DOHH2 (cell line): Measurements from ENCODE around the gene OR5B2.

Source experiments
- H3F3A ChIP-seq: fragments of 200-600 bp; sonication (generic), shearing (Covaris generic); 2 replicates; pipeline ENCODE4 v1.6.0; 2016; ENCODE audit warnings: antibody characterized with exemption, mild to moderate bottlenecking; ENCODE audit not compliant: control insufficient read depth, insufficient read depth
- H3K27ac ChIP-seq: fragments of 200-600 bp; sonication (generic); 2 replicates; pipeline ENCODE4 v1.5.1; 2014; ENCODE audit warnings: low read depth, mild to moderate bottlenecking, low read length, moderate library complexity
- H3K27me3 ChIP-seq: fragments of 200-600 bp; sonication (generic); 2 replicates; pipeline ENCODE4 v1.6.1; 2014; ENCODE audit warnings: mild to moderate bottlenecking, low read length, mixed read lengths; ENCODE audit not compliant: control insufficient read depth
- H3K36me3 ChIP-seq: fragments of 200-600 bp; sonication (generic); 2 replicates; pipeline ENCODE4 v1.6.1; 2014; ENCODE audit warnings: mild to moderate bottlenecking, low read length, moderate library complexity, mixed read lengths; ENCODE audit not compliant: control insufficient read depth
- H3K4me1 ChIP-seq: fragments of 200-600 bp; sonication (generic); 2 replicates; pipeline ENCODE4 v1.6.1; 2014; ENCODE audit warnings: mild to moderate bottlenecking, low read length, mixed read lengths; ENCODE audit not compliant: control insufficient read depth
- H3K4me2 ChIP-seq: fragments of 200-600 bp; sonication (generic); 2 replicates; pipeline ENCODE4 v1.6.0; 2014; ENCODE audit warnings: mild to moderate bottlenecking, low read length, moderate library complexity
- H3K4me3 ChIP-seq: fragments of 200-600 bp; sonication (generic); 2 replicates; pipeline ENCODE4 v1.5.1; 2014; ENCODE audit warnings: mild to moderate bottlenecking, low read length, mixed read lengths
- H3K79me2 ChIP-seq: fragments of 200-600 bp; sonication (generic); 2 replicates; pipeline ENCODE4 v1.6.1; 2014; ENCODE audit warnings: mild to moderate bottlenecking, low read length, mixed read lengths; ENCODE audit not compliant: control insufficient read depth
- H3K9me2 ChIP-seq: fragments of 200-600 bp; sonication (generic); replicated peaks from 2 replicates; pipeline ENCODE4 v1.6.1; 2014; ENCODE audit warnings: mild to moderate bottlenecking, low read length, mixed read lengths; ENCODE audit not compliant: control insufficient read depth
- H3K9me3 ChIP-seq: fragments of 200-600 bp; sonication (generic); 2 replicates; pipeline ENCODE4 v1.6.1; 2014; ENCODE audit warnings: antibody characterized with exemption, low read length, mixed read lengths; ENCODE audit not compliant: control insufficient read depth, insufficient read depth
- H4K20me1 ChIP-seq: fragments of 200-600 bp; sonication (generic); 2 replicates; pipeline ENCODE4 v1.6.0; 2014; ENCODE audit warnings: low read depth, mild to moderate bottlenecking, antibody characterized with exemption, low read length, moderate library complexity; ENCODE audit not compliant: control insufficient read depth, insufficient read depth
- EZH2phosphoT487 ChIP-seq: fragments of 200-600 bp; sonication (generic); IDR thresholded peaks from 2 replicates; pipeline ENCODE4 v1.6.1; 2017; ENCODE audit warnings: borderline replicate concordance, mild to moderate bottlenecking, antibody characterized with exemption, low read length, moderate library complexity, mixed read lengths
- TF ChIP-seq, protein P1 (sequence below): fragments of 200-600 bp; sonication (generic); IDR thresholded peaks from one replicate; pipeline ENCODE4 v1.5.1; 2014; ENCODE audit warnings: antibody characterized with exemption, mild to moderate bottlenecking, low read depth, low read length; ENCODE audit not compliant: poor library complexity, severe bottlenecking

The OR5B2 gene

GRCh38 chr11:58392746-58393145 is 35.2 kb downstream of the OR5B2 start:
- Histone ChIP-seq H3K9me3 (no peaks in the 10 kb centered on the region), H3K27me3 (no peaks in the 10 kb centered on the region), H3K4me3 (no peak overlapping the region), H4K20me1 (no peaks in the 10 kb centered on the region), H3K4me1 (no peaks in the 10 kb centered on the region), H3K9me2 (no peaks in the 10 kb centered on the region), H3F3A (no peaks in the 10 kb centered on the region), H3K4me2 (no peak overlapping the region), H3K36me3 (no peaks in the 10 kb centered on the region), H3K27ac (no peak overlapping the region), H3K79me2 (no peaks in the 10 kb centered on the region)
- no peak for TF ChIP-seq EZH2phosphoT487
- TF ChIP-seq, protein P1, sequence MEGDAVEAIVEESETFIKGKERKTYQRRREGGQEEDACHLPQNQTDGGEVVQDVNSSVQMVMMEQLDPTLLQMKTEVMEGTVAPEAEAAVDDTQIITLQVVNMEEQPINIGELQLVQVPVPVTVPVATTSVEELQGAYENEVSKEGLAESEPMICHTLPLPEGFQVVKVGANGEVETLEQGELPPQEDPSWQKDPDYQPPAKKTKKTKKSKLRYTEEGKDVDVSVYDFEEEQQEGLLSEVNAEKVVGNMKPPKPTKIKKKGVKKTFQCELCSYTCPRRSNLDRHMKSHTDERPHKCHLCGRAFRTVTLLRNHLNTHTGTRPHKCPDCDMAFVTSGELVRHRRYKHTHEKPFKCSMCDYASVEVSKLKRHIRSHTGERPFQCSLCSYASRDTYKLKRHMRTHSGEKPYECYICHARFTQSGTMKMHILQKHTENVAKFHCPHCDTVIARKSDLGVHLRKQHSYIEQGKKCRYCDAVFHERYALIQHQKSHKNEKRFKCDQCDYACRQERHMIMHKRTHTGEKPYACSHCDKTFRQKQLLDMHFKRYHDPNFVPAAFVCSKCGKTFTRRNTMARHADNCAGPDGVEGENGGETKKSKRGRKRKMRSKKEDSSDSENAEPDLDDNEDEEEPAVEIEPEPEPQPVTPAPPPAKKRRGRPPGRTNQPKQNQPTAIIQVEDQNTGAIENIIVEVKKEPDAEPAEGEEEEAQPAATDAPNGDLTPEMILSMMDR: no peak

- no peak for TF ChIP-seq EZH2phosphoT487
- TF ChIP-seq, protein P1: no peak
- H4K20me1 ChIP-seq: no peaks in the 10 kb centered on the region
- H3K27ac ChIP-seq: no peak overlapping the region
- no peaks in the 10 kb centered on the region for H3K4me1 ChIP-seq
- H3K4me2 ChIP-seq: no peak overlapping the region
- no peaks in the 10 kb centered on the region for H3K9me3 ChIP-seq
- no peaks in the 10 kb centered on the region for H3K79me2 ChIP-seq
- no peaks in the 10 kb centered on the region for H3K9me2 ChIP-seq
- no peaks in the 10 kb centered on the region for H3K36me3 ChIP-seq
- H3F3A ChIP-seq: no peaks in the 10 kb centered on the region
- H3K4me3 ChIP-seq: no peak overlapping the region
- no peaks in the 10 kb centered on the region for H3K27me3 ChIP-seq
Observed at GRCh38 chr11:58391879-58392278, 36.0 kb downstream of the OR5B2 start.

DNA sequence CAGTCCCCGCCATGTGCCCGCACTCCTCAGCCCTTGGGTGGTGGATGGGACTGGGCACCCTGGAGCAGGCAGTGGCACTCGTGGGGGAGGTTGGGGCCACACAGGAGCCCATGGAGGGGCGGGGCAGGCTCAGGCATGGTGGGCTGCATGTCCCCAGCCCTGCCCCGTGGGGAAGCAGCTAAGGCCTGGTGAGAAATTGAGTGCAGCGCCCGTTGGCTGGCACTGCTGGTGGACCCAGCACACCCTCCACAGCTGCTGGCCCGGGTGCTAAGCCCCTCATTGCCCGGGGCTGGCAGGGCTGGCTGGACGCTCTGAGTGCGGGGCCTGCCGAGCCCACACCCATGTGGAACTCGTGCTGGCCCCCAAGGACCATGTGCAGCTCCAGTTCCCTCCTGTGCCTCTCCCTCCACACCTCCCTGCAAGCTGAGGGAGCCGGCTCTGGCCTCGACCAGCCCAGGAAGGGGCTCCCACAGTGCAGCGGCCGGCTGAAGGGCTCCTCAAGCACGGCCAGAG is 37.3 kb downstream of the OR5B2 start:
- H3K79me2 ChIP-seq: no peaks in the 10 kb centered on the region
- H3F3A ChIP-seq: no peaks in the 10 kb centered on the region
- no peaks in the 10 kb centered on the region for H3K36me3 ChIP-seq
- TF ChIP-seq, protein P1: no peak
- TF ChIP-seq EZH2phosphoT487: no peak
- no peak overlapping the region for H3K4me3 ChIP-seq
- H3K4me2 ChIP-seq: no peak overlapping the region
- no peaks in the 10 kb centered on the region for H4K20me1 ChIP-seq
- H3K4me1 ChIP-seq: no peaks in the 10 kb centered on the region
- H3K9me3 ChIP-seq: no peaks in the 10 kb centered on the region
- no peak overlapping the region for H3K27ac ChIP-seq
- no peaks in the 10 kb centered on the region for H3K9me2 ChIP-seq
- H3K27me3 ChIP-seq: no peaks in the 10 kb centered on the region
